NCI-H2029 (cell line): ENCODE measurements around the gene PLPP3.
"Not testable (repeated sequence)": the region's sequence is repeated elsewhere in the genome, so short reads cannot be mapped to it uniquely, and the experiment has no call there.

ENCODE experiments used
- DNase-seq: peaks from one replicate; lab custom pipeline; 2025; lab: John Stamatoyannopoulos, UW

PLPP3 gene

DNA sequence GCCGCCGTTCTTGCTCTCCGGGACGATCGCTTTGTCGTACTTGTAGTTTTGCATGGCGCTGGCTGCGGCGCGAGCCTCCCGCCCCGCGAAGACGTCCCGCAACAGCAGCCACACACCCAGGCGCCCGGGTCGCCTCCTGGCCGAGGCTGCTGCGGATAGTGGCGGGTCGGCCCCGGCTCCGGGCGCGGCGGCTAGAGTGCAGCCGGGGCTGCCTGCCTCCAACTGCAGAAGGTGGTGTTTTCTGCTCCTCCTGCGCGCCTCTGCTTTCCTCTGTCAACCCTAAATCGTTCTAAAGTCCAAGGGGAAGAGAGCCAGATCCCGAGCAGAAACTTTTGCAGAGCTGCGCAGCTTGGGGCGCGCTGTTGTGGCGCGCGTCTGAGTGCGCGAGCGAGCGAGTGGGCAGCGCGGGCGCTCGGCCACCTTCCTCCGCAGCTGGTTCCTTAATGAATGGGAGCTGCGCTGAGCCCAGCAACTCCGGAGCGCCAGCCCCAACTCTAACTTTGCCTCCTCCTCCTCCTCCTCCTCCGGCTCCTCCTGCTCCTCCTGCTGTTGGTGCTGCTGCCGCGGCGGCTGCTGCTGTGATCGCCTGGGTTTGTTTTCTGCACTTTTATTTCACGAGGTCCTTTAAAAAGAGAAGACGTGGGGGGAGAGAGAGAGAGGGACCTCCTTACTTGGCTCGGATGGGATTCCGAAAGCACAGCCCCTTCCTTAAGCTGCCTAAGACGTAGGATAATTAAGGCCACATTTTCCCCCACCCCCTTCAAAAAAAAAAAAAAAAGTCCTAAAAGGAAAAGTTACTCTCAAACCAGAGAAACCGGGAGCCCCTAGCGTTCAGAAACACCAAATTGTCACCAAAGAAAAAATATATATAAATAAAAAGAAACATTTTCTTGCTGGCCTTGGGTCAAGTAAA is at the start of gene PLPP3:
PLPP3 (minus strand) TSS at position 601 of the 913 bp plus-strand sequence; CDS start at position 54, 547 bp downstream.
- DNase-seq, result peak; percentile 80

- DNase-seq, result peak; percentile 38
Observed at GRCh38 chr1:56627636-56628039, 48.3 kb upstream of the PLPP3 start.

GRCh38 chr1:56627019-56627635 is 47.8 kb upstream of the PLPP3 start:
- no peak for DNase-seq

- DNase-seq, result no peak
Observed at GRCh38 chr1:56626546-56626945, 47.2 kb upstream of the PLPP3 start.

GRCh38 chr1:56625819-56626440 is 46.6 kb upstream of the PLPP3 start:
- no peak for DNase-seq

DNA sequence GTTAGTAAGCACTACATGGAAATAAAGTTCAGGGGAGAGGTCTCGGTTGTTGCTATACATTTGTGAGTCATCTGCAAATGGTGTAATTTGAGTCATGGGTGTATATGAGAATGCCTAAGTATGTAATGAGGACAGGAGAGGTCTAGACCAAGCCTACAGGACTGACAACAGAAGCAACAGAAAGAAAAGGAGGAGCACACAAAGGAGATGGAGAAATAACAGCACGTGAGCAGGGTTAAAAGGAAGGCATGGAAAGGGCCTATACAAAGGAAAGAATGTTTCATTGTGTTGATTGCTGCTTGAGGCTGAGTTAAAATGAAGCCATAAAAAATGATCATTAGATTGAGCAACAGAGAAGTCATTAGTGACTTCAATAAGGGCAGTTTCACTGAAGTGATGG is 37.8 kb upstream of the PLPP3 start:
- DNase-seq, result no peak

GRCh38 chr1:56610770-56611169 is 31.4 kb upstream of the PLPP3 start:
- DNase-seq, result not testable (repeated sequence)

- not testable (repeated sequence) for DNase-seq
Observed at GRCh38 chr1:56610097-56610496, 30.7 kb upstream of the PLPP3 start.

GRCh38 chr1:56595397-56596191 is 16.2 kb upstream of the PLPP3 start:
- DNase-seq, result not testable (repeated sequence)

DNA sequence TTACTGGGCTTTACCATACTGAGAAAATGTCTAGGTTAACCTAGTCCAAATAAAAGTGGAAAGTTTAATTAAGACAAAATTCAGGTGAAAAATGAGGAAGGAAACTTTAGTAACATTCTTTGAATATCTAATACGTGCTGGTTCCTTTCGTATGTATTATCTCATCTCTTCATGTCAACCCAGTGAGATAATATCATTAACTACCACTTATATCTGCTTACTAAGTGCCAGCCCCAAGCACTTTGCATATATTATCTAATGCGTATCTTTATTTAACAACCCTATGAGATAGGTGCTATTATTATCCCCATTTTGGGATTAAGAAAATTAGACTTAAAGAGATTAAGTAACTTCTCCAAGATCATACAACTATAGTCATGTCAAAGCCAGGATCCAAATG is 12.5 kb upstream of the PLPP3 start:
- DNase-seq, result no peak

- no peak for DNase-seq
Observed at GRCh38 chr1:56590520-56591011, 11.2 kb upstream of the PLPP3 start.

DNA sequence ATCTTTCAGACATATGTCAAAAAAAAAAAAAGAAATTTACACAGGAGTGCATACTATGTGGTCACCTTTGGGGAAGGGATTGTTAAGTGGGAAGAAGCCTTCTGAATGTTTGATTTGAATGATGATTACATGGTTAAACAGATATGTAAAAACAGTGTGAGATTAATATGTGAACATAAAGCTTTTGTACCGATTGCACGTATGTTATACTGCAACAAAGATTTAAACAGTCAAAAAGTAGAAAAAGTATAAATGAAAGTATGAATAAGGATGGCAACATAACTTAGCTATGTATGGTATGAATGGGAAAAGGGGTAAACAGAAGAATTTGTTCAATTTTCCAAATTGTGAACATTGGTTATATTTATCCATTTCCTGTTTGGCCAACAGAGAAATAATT is 10.0 kb upstream of the PLPP3 start:
- DNase-seq, result no peak

DNA sequence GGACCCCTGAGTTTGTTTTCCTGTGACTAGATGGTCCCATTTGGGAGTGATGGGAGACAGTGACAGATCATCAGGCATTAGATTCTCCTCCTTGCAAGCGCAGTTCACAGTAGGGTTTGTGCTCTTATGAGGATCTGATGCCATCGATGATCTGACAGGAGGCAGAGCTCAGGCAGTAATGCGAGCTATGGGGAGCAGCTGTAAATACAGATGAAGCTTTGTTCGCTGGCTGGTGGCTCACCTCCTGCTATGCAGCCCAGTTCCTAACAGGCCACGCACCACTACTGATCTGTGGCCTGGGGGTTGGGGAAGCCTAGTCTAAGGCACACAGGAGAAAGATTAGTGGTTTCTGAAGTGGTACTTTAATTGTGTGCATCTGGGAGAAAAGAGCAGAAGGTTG is 7.1 kb upstream of the PLPP3 start:
- no peak for DNase-seq

DNA sequence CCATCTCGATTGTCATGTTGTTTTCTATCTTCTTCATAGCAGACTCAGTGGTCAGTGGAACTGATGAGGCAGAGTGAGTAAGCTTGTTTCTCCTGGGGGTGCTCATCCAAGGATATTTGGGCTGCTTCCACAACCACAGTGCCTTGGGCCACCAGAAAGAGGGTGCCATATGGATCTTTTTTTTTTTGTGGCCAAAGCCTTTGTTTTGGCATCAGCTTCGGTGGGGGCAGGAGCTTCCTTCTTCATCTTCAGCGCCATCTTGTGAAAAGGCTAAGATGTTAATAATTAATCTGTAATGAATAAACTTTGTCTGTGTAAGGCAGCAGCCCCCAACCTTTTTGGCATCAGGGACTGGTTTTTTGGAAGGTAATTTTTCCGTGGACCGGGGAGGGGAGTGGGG is 6.6 kb upstream of the PLPP3 start:
- no peak for DNase-seq

DNA sequence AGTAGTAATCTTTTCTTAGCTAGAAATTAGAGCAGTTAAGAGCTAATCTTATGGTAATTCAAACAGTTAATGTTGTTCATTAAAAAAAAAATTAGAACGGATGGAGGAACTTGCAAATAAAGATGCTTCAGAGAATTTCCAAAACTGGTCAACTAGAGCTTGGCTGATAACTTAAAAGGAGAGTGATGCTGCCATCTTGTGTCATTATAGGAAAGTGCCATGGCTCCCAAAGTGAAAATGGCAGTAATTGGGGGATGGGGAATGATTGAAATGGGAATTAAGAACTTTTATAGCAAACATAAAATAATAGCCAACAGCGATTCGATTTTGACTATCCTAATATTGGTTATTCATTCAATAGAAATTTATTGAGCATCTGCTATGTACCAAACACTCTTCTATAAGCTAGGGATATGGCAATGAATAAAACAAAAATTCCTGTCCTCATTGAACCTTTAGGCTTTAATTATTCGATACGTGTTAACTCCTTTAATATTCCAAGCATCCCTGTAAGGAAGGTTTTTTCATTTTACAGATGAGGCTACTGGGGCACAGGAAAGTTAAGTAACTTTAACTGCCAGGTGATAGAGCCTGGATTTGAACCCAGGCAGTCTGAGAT is 5.7 kb upstream of the PLPP3 start:
- peak; percentile 81 for DNase-seq

- DNase-seq, result no peak
Observed at GRCh38 chr1:56583957-56584468, 4.7 kb upstream of the PLPP3 start.

- DNase-seq, result no peak
Observed at GRCh38 chr1:56580771-56581170, 1.4 kb upstream of the PLPP3 start.

DNA sequence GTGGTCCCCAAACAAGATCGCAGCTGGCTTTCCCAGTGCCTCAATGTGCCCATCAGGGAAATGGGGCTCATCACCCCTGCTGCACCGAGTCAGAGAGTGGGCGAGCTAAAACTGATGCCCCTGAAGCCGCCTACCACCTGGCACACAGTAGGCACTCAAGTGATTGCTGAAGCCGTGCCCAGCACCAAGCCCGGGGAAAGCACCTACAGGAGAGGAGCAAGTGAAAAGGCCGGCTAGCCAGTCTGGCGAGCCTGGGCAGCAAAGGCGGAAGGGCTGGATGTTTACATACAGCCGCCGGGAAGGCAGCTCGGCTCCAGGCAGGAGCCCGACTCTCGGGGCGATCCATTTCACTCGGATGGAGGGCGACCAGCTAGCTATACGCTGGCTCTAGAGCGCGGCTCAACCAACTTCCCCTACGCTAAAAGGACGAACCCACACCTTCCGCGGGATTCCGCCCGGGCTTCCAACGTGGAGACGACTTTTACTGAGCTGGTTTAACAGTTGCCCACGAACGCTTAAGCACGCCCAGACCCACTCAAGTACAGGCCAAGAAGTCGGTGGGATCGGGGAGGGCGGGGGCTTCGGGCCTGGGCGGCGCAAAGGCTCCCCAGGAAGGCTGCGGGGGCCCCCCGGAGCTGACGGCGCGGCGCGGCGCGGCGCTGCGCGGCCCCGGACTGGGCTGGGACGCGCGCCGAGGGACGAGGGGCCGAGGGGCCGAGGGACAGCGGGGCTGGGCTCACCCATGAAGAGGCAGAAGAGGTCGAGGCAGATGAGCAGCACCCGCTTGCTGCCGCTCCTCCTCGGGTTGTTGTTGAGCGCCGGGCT is 1.0 kb downstream of the PLPP3 start:
- peak; percentile 90 for DNase-seq

DNA sequence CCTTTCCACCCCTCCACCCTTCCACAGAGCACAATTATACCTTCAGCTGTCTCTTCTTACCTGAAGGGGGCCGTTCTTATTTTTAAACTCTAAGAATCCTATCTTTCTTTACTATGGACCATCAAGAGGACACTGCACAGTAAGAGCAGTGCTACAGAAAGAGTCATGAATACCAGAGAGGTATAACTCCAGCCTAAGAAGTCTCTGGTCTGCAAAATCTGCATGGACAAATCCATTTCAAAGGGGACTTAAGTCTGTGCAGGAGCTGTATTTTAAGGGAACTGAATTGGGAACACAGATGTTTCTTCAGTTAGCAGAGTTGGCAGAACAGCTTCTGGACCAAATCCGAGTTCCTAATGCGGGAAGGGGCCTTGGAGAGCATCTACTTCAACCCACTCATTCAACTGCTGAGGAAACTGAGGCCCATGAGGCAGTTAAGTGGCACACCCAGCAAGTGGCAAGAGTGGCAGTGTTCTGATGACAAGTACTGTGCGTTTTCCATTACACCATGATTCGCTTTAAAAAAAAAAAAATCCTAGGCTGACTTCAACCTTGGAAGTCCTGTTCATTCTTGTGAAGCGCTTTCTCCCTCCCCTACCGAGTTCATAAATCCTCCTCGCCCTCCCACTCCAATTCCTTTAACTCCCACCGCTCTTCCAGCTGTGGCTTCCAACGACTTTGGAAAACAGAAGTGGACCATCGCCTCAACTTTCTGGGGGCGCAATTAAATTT is 1.8 kb downstream of the PLPP3 start:
- DNase-seq, result peak; percentile 38
